ENCODE results near the gene ADRA2B.

The ADRA2B gene

GRCh38 chr2:96136129-96136720, 19.9 kb upstream of the ADRA2B start:
- no peak for DNase-seq (ENCODE audit: low spot score)

GRCh38 chr2:96135621-96136020, 19.2 kb upstream of the ADRA2B start:
- DNase-seq (ENCODE audit: low spot score): no peak

- no peak for DNase-seq (ENCODE audit: low spot score)
Measured at GRCh38 chr2:96135171-96135570, 18.8 kb upstream of the ADRA2B start.

- DNase-seq (ENCODE audit: low spot score): no peak
Measured at GRCh38 chr2:96134421-96134820, 18.1 kb upstream of the ADRA2B start.

GRCh38 chr2:96131813-96132745, 15.7 kb upstream of the ADRA2B start:
- no peak for DNase-seq (ENCODE audit: low spot score)

GRCh38 chr2:96131152-96131812, 14.9 kb upstream of the ADRA2B start:
- no peak for DNase-seq (ENCODE audit: low spot score)

- DNase-seq (ENCODE audit: low spot score): no peak
Measured at GRCh38 chr2:96130483-96130882, 14.1 kb upstream of the ADRA2B start.

- no peak for DNase-seq (ENCODE audit: low spot score)
Measured at GRCh38 chr2:96129528-96130120, 13.3 kb upstream of the ADRA2B start.

- DNase-seq (ENCODE audit: low spot score): no peak
Measured at GRCh38 chr2:96128456-96128855, 12.1 kb upstream of the ADRA2B start.

GRCh38 chr2:96124406-96125265, 8.3 kb upstream of the ADRA2B start:
- no peak for DNase-seq (ENCODE audit: low spot score)

GRCh38 chr2:96123936-96124335, 7.6 kb upstream of the ADRA2B start:
- no peak for DNase-seq (ENCODE audit: low spot score)

- no peak for DNase-seq (ENCODE audit: low spot score)
Measured at GRCh38 chr2:96123290-96123689, 6.9 kb upstream of the ADRA2B start.

GRCh38 chr2:96122391-96122790, 6.0 kb upstream of the ADRA2B start:
- no peak for DNase-seq (ENCODE audit: low spot score)

GRCh38 chr2:96121414-96121813, 5.0 kb upstream of the ADRA2B start:
- DNase-seq (ENCODE audit: low spot score): no peak

- DNase-seq (ENCODE audit: low spot score): no peak
Measured at GRCh38 chr2:96120991-96121390, 4.6 kb upstream of the ADRA2B start.

GRCh38 chr2:96120091-96120720, 3.8 kb upstream of the ADRA2B start:
- DNase-seq (ENCODE audit: low spot score): no peak

GRCh38 chr2:96119389-96119751, 3.0 kb upstream of the ADRA2B start:
- no peak for DNase-seq (ENCODE audit: low spot score)

GRCh38 chr2:96118698-96119388, 2.5 kb upstream of the ADRA2B start:
- DNase-seq (ENCODE audit: low spot score): no peak

- DNase-seq (ENCODE audit: low spot score): no peak
Measured at GRCh38 chr2:96117701-96118588, 1.6 kb upstream of the ADRA2B start.

Measured in globus pallidus (tissue), 1 donor.